ENCODE results near the gene SEMA5A.
"Not testable (repeated sequence)": the region's sequence is repeated elsewhere in the genome, so short reads cannot be mapped to it uniquely, and the experiment has no call there.

The SEMA5A gene

DNA sequence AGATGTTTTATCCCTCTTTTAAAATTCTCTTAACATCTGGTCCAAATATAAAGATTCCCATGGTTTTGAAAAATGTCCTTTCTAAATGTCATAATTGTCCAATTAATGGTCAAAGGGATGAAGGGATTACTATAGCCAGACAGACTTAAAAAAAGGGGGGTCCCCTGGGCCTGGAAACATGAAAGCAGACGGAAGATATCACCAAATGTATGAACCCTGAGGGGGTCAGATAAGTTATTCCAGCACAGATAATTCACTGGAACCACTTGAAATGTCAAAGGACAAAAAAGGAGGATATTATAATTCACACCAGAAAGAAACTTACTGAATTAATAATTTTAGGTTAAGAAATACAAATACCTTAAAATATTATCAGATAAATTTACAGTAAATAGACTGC is 155.8 kb downstream of the SEMA5A start:
- DNase-seq: no peak

DNA sequence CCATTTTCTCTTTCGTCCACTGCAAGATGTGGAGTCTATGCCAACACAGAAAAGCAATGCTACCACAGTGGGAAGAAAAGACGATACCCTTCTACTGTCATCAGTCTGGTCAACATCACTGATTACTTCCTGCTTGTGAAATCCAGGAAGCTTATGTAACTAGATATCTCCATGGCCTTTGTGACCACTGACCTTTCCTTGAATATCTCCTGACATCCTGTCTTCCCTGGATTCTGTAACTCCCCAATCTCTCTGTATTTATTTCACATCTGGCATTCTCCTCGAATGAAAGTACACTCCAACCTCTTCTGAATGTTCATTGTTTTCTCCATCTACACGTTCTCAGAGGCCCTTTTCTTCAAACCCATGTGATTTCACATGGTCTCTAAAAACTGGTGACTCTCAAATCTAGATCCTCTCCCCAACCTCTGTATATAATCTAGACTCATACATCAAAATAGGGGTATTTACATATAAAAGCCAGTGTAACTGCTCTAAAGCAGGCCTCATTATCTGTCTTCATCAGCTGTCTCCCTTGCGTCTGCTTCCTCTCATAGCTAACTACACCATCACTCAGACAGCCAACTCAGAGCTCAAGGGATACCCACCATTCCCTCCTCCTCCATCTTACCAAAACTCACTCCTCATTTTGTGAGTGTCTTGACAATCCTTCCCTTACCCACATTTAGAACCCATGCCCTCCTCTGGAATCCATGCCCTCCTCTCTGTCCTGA is 156.8 kb downstream of the SEMA5A start:
- no peak for DNase-seq

DNA sequence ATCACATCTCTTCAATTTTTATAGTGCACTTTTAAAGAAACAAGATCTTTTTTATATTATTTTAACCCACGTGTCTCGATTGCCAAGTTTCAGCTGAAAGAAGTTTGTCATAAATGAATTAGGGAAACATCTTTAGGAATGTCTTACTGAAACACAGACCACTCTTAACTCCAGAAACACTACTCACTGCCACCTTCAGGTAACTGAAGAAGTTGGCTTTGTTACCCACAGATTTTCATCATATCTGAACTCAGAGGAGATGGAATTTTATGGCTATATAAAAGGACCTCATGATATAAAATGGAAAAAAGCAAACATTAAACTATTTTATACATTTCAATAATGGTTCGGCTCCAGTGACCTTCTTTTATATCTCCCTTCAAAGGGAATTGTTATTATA is 158.0 kb downstream of the SEMA5A start:
- DNase-seq: no peak

DNA sequence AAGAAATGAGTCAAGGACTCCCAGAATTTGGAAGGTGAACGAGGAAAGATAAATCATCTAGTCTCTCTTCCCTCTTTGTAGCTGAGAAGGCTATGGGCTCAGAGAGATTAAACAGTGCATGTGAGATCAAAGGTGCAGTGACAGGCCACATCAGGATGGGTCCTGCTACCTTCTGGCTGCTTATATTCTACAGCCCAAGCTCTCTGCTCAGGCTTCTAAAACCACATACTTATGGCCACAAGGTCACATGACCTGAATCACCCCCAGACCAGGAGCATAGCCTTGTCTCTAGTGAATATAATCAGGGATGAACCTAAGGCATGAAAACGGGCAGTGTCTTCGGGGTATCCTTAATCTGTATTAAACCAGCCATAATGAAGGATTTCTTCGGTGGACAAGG is 158.9 kb downstream of the SEMA5A start:
- no peak for DNase-seq

DNA sequence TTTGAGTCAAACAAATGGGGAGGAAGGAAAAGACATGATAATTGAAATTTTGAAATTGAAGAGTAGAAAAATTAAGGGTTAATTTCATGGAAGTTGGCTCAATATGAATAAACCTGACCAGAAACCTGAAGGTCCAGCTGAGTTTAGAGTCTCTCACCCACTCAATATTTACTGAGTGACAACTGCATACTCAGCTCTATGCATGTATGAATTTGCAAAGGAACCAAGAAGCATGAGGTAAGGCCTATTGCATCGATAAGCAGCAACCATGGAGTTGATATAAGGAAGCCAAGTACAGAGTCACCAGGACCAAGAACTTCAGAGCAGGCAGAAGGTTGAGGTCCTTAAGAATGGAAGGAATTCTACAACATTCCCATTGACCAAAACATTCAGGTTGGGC is 163.4 kb downstream of the SEMA5A start:
- no peak for DNase-seq

DNA sequence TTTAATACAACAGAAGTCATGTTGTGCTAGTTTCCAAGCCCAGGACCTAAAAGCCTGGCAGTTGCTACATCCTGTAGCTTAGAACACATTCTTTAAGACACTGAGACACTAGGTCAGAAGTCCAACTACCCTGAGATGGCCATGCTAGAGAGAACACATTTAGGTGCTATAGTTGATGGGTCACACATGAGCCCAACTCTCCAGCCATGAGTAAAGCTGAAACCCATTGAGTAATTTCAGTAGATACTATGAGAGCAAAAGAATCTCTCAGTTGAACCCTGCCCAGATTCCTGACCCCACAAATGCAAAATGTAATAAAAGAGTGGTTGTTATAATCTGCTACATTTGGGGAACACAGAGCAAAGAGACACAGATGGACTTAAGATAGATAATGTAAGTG is 164.4 kb downstream of the SEMA5A start:
- no peak for DNase-seq

DNA sequence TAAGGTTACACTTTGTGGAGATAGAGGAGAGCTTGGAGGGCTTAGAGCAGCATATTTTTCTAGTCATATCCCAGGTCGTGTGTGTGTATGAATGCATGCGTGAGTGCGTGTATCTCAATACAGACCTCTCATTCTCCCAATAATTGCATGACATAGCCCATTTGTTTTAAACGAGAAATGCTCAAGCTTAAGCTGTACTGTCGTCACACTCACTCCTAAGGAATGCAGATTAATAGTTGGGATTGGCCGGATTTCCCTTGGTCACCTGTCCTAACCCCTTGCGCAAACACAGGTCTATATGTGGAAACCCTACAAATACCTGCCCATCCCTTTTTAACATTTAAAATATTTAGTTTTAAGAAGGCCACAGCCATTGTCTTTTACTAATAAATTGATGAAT is 165.8 kb downstream of the SEMA5A start:
- DNase-seq: no peak

DNA sequence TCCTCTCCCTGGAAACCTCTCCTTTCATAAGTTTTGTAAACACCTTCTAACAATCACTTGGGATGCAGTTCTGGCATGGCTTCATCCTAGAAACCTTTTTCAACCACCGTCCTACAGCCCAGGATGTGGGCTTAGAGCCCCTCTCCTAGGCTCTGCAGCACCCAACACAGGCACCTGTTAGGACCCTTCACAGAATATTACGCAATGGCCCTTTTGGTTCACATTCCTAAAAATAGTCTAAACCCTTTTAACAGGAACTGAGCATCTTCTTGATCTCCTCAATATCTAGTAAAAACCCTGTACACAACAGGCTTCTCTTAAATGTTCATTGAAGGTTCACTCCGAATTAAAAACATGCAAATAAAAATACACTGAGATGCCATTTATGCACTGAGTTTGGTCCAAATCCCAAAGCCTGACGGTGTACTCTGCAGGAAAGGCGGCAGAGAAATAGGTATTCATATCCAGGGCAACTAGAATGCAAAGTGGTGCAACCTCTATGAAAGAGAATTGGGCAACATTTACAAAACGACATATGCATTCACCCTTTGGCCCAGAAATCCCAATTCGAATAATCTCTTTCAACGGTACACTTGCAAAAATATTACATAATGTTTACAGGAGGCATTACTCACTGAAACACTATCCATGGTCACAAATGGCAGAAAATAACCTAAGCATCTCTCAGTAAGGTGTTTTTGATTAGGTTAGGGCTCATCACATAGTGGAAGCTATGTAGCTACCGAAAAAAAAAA is 169.3 kb downstream of the SEMA5A start:
- no peak for DNase-seq

DNA sequence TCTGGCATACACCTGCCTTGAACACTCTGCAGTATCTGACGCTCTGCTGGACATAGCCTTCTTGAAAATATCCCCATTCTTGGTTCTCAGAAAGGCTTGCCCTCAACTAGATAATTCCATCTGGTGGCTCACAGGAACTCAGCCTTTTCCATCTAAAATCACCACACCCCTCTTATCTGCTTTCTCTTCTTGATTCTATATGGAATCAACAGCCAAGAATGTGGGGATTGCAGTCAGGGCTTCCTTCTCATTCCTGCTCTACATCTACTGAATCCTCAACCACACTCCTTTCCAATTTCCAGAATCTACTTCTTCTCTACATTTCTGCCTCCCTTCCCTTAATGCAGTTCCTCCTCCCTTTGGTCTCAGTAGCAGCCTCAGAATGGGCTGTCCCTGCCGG is 170.1 kb downstream of the SEMA5A start:
- no peak for DNase-seq

DNA sequence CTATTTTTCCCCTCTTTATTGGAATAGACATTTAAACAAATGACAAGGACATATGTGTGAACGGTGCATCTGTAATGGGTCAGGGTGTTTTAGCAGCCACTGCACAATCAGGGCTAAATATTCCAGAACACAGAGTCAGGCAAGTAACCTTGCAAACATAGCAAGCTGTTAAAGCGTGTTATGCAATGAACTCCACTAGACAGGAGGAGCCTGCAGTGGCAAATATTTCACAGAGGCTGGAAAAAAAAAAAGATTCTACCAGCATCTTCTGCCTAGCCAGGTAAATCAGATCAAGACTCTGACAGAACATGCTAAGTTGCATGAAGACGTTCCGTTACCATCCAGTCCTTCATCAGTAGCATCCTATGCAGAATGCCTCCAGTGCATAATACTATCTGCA is 171.8 kb downstream of the SEMA5A start:
- no peak for DNase-seq

DNA sequence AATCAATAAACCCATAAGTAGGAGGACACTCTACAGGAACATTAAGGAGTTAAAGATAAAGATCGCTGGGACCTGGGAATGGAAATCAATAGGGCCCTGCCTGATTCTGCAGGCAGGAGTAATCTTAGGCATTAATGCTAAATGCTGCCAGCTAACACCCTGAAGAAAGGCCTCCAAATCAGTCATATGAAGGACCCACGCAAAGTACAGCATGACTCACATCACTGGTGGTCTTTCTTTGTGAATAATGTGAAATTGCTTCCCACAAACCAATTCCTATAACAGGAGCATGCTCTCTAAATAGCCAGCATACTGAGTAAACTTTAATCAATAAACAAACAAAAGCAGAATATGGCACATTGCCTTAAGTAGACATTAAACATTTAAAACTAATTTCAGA is 172.3 kb downstream of the SEMA5A start:
- DNase-seq: no peak

DNA sequence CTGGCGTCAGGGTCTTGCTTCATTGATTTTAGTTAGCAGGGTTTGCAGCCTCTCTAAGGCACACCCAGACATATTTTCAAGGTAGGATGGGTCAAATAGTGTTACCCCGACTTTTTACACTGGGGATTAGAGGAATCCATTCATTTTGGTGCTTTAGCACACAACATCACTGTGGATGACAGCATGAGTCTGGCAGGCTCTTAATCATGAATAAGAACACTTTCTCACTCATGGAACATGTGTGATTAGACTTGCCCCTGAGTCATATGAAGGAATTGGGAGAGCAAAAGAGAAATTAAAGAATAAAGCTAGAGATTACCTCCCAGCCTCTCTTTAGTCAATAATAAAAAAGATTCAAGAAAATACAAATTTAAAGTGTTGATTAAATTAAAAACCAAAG is 175.6 kb downstream of the SEMA5A start:
- no peak for DNase-seq

DNA sequence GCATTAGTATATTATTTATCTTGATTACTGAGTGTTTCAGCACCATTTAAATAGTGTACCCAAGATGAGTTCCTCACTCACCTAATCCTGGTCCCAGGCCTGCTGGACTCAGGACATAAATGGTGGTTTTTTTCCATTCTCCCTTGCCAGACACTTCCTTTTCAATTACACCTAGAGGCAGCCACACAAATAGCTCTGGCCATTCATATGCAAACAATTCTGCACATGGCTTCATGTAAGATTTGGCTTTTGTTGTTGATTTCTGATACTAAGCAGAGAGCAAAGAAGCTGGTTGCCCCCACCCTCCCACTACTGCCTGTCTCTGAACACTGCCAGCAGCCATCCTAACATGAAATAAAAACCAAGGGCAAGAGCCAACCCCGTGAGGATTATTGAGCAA is 180.4 kb downstream of the SEMA5A start:
- DNase-seq: no peak

DNA sequence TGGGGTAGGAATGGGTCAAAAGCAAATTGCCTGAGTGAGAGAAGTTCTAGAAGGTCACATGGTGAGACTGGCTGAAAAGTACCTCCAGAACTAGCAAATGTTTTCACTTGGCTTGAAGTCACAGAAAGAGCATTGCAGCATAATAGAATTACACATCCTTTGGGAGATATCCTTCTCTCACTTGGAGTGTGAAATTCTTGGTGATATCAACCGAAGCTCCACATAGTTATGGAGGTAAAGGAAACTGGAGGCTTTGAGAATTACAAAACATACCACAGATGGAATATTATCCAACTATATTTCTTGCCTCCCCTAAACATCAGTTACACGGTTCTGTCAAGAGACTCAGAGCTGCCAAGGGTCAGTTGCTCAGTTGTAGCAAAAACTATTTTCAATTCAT is 182.4 kb downstream of the SEMA5A start:
- DNase-seq: no peak

DNA sequence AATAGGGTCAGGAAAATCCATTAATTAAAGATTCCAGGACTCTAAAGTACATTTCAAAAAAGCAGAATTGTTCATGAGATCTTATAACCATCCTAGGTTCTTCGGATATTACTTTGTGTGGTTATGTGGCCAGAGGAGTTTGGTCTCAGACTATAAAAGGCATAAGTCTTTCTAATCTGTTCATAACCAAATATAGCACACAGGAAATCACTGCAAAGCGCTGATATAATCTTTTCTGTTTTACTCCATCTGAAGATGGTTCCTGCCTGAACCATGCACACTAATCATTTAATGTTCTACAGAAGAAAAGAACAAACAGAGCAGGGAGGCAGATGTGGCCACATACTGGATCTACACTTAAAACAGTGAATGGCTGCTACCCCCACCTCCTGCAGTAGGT is 182.8 kb downstream of the SEMA5A start:
- no peak for DNase-seq

DNA sequence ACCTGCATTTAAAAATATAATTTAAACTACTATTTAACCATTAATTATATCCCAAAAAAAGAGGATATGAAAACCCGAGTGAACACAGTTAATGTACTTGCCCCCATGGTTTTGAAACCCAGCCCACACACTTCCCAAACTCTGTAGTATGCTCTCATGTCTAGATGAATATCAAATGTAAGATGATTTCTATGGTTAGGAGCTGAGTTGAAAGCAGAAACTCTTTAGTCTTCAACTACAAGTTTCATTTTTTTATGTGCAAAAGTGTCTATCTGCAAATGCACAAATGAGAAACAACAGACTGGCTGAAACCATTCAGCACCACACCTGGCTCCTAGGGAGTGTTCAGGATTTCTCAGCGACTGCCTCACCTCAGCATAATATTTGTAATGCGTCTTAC is 183.3 kb downstream of the SEMA5A start:
- DNase-seq: no peak

DNA sequence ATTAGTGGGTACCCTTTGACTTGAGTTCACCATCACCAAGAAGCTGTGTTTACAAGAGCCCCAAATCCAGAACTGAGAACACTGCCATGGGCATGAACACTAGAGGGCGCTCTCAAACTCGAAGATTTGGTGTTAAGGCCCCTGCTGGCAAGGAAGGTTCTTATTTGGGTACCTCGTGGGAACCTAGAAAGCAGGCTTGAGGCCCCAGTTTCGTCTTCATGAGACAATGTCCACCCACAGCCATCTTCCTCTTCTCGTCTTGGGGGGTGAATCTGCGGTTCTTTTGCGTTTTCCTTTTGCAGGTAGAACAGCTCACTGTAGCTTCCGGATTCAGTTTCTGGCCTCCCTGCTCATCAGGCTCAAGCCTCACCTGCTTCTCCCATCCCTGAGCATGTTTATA is 184.0 kb downstream of the SEMA5A start:
- peak; percentile 65 for DNase-seq

DNA sequence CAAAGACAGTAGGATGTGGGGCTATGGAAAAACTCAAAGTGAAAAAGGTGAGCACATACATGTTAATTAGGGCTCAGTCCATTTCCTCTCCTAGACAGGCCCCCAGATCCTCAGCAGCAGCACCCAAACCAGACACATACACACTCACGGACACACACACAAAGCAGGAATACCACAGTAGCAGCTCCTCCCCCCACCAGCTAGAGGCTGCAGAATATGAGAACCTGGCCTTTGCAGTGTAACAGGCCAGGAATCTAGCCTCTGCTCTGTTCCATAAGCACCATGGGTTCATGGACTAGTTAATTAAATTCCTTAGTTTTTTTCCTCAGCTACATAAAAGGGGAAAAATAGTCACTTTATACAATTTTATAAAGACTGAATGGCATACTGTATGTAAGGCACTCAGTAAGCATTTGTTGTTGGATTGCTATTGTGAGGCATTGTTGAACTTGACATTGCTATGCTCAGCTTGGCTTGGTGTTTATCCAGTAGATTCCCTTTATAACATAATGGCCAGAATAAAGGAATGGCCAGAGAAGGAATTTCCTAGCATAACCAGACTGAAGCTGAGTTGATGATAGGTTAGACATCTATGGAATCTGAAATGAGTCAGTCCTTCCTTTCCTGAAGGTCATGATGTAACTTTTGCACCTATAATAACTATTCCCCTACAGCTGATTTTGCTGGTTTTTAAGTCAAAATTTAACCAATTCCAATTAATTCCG is 186.8 kb downstream of the SEMA5A start:
- DNase-seq: no peak

DNA sequence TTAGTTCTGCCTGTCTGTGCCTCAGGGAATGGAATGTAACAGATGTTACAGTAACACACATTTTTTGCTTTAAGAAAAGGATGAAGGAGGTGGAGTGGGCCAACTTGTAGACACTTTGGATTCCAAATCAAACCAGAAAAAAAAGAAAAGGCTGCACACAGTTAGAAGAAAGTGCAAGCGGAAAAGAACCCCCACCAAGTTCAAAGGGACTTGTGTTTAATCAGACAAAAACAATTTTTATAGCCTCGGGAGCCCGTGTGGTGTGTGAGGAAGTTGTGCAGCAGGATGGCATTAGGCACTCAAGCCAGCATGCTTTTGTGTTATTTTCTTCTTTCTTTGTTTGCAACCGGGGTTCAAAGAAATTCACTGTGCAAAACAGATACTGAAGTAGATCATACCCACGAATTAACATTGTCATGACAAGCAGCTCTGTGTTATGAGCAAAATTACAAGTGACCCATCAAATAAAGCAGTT is 189.5 kb downstream of the SEMA5A start:
- no peak for DNase-seq

DNA sequence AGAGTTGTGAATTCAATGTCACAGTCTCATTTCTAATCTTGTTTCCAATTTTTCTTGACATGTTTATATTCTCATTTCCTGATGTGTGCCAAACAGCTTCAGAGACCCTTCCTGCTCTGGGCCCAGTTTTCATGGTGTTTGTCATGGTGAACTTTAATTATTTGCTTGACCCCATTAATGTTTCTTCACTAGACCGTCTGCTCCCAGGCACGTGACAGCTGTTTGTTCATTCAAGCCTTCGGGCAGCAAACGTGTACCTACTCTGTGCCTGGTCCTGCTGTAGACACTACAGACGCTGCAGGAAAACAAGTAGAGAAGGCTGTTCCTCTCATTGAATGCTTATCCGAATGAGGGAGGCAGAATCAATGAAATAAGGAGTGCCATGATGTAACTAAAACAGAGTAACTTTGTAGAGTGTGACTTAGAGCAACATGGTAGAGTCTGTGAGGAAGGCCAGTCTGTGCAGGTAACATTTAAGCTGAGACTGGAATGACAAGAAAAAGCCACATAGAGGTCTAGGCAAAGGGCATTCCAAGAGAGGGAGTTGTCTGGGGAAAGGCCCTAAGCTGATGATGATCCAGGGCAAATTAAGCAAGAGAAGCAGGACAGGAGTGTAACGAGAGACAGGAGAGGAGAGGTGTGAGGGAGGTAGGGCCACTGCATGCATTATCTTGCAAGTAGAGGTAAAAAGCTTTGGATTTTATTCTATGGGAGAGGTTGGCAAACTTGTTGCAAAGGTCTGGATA is 191.4 kb downstream of the SEMA5A start:
- DNase-seq: no peak

DNA sequence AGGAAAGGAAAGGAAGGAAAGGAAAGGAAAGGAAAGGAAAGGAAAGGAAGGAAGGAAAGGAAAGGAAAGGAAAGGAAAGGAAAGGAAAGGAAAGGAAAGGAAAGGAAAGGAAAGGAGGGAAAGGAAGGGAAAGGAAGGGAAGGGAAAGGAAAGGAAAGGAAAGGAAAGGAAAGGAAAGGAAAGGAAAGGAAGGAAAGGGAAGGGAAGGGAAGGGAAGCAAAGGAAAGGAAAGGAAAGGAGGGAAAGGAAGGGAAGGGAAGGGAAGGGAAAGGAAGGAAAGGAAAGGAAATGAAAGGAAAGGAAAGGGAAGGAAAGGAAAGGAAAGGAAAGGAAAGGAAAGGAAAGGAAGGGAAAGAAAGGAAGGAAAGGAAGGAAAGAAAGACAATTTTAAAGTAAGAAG is 192.8 kb downstream of the SEMA5A start:
- DNase-seq: not testable (repeated sequence)

DNA sequence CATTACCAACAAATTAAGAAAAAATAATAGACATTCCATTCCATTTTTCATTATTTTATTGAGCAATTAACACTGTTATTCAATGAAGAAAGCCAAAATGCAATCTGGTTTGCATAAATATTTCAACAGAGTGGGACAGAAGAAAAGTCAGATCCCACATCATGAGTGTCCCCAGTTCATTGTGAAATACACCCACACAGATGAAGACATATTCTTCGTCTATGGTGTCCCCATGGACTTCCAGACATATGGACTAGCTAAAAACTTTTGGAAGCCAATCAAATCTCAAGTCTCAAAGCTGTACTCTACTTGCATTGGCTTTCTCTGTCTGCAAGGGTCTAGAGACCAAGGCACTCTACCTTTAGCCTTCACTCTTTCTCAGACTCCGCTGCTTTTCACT is 194.3 kb downstream of the SEMA5A start:
- no peak for DNase-seq

DNA sequence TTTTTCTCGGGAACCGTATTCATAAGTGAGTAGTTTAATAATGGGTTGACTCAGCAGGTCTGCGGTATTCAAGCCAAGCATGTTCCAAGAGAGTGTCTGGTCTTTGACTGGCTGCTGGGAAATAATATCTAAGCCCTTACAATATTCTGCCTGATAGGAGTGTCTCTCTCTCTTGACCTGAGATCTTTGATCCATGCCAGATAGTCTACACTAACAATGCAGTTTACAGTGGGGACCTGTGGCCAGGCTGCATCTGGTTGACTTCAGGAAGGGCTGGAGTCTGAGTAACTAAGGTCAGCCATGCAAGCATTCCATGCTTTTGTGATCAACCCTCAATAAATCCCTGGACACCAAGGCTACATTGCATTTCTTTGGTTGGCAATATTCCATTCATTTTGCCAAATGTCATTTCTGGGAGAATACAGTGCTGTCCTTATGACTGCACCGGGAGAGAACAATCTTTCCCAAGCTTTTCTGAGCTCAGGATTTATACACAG is 195.5 kb downstream of the SEMA5A start:
- no peak for DNase-seq
